H1 (cell line): ENCODE measurements around the gene FBN3. TPM values are rescaled to one million over a fixed set of nuclear protein-coding genes. Genes with fewer than 3 reads are reported as not detected.

ENCODE experiments used
- CTCF ChIA-PET: fragments of 300-600 bp; sonication (Branson Sonifier 250); formaldehyde crosslinking; loops from one replicate; lab custom pipeline; 2021; ENCODE audit not compliant: partially characterized antibody; lab: Charles Lee
- POLR2A ChIA-PET: fragments of 300-600 bp; sonication (Branson Sonifier 250); formaldehyde crosslinking; loops from one replicate; lab custom pipeline; 2021; ENCODE audit warnings: inconsistent platforms; ENCODE audit not compliant: partially characterized antibody; lab: Charles Lee
- DNase-seq, 2 experiments: peaks; one replicate each; pipeline versions ENCODE4 v3.0.0 to v3.0.0-alpha.2; 2010 to 2022; ENCODE audit warnings: low spot score in 2 of 2, low read depth in 1 of 2, mixed read lengths in 1 of 2
- FAIRE-seq: peaks from 2 replicates; lab custom pipeline; 2011; peaks lifted over from hg19 to GRCh38; lab: Jason Lieb, UNC
- H2AFZ ChIP-seq: 2 replicates; pipeline ENCODE4 v1.8.1; 2012; ENCODE audit warnings: low read length, inconsistent platforms
- H2AK5ac ChIP-seq: 2 replicates; pipeline ENCODE4 v1.6.1; 2013; ENCODE audit warnings: low read depth, low read length
- H2BK120ac ChIP-seq: replicated peaks from 2 replicates; pipeline ENCODE3; 2013; ENCODE audit warnings: low read depth, low read length, inconsistent platforms
- H2BK12ac ChIP-seq: 2 replicates; pipeline ENCODE4 v1.6.1; 2013; ENCODE audit warnings: low read depth, low read length
- H2BK15ac ChIP-seq: 2 replicates; pipeline ENCODE4 v1.6.1; 2013; ENCODE audit warnings: low read length
- H2BK20ac ChIP-seq: 2 replicates; pipeline ENCODE4 v1.6.1; 2013; ENCODE audit warnings: low read length
- H2BK5ac ChIP-seq: 2 replicates; pipeline ENCODE4 v1.6.1; 2013; ENCODE audit warnings: low read depth, low read length
- H3K14ac ChIP-seq: 2 replicates; pipeline ENCODE4 v1.6.1; 2013; ENCODE audit warnings: inconsistent platforms; ENCODE audit not compliant: insufficient read length
- H3K18ac ChIP-seq: 2 replicates; pipeline ENCODE4 v1.6.1; 2013; ENCODE audit warnings: low read length; ENCODE audit errors: extremely low read depth
- H3K23ac ChIP-seq: 2 replicates; pipeline ENCODE4 v1.6.1; 2013; ENCODE audit warnings: inconsistent platforms; ENCODE audit not compliant: insufficient read length
- H3K23me2 ChIP-seq: 2 replicates; pipeline ENCODE4 v1.6.1; 2013; ENCODE audit warnings: low read depth, low read length
- H3K27ac ChIP-seq: 2 replicates; pipeline ENCODE4 v1.6.1; 2011; ENCODE audit warnings: low read depth, low read length, inconsistent platforms
- H3K27me3 ChIP-seq, 4 experiments: replicated peaks in 1 of 4; 1 replicate in 1 of 4; 2 replicates in 3 of 4; pipeline versions ENCODE4 v1.6.1 to v1.8.1; 2011 to 2013; ENCODE audit warnings: low read length in 3 of 4, mild to moderate bottlenecking in 3 of 4, inconsistent platforms in 2 of 4, mixed read lengths in 2 of 4, moderate library complexity in 1 of 4; ENCODE audit not compliant: control insufficient read depth in 3 of 4, insufficient read depth in 3 of 4; ENCODE audit errors: extremely low read depth in 1 of 4
- H3K36me3 ChIP-seq, 4 experiments: 2 replicates each; pipeline versions ENCODE4 v1.6.1 to v1.8.1; 2011 to 2013; ENCODE audit warnings: mild to moderate bottlenecking in 4 of 4, low read length in 3 of 4, moderate library complexity in 2 of 4, control low read depth in 1 of 4, inconsistent platforms in 1 of 4; ENCODE audit not compliant: insufficient read depth in 4 of 4, control insufficient read depth in 2 of 4
- H3K4ac ChIP-seq: replicated peaks from 2 replicates; pipeline ENCODE3; 2013; ENCODE audit warnings: low read length, low read depth, mixed read lengths, inconsistent platforms; ENCODE audit not compliant: insufficient read length
- H3K4me1 ChIP-seq, 4 experiments: replicated peaks in 1 of 4; 1 replicate in 1 of 4; 2 replicates in 3 of 4; pipeline versions ENCODE4 v1.6.1 to v1.8.1; 2011 to 2013; ENCODE audit warnings: low read length in 3 of 4, inconsistent platforms in 2 of 4, mixed read lengths in 1 of 4; ENCODE audit not compliant: insufficient read depth in 4 of 4, control insufficient read depth in 3 of 4
- H3K4me2 ChIP-seq, 2 experiments: 2 replicates each; pipeline versions ENCODE4 v1.6.1 to v1.8.1; 2011 to 2013; ENCODE audit warnings: low read depth in 2 of 2, low read length in 2 of 2, control low read depth in 1 of 2, inconsistent platforms in 1 of 2, mild to moderate bottlenecking in 1 of 2; ENCODE audit not compliant: insufficient read depth in 1 of 2
- H3K4me3 ChIP-seq, 4 experiments: fragments of 200-600, 300-600 bp in 1 of 4; sonication (generic), shearing (Covaris generic), sonication (Bioruptor Twin) in 1 of 4; 2 replicates each; pipeline versions ENCODE4 v1.5.1 to v1.8.1; 2011 to 2016; ENCODE audit warnings: low read length in 4 of 4, low read depth in 3 of 4, control low read depth in 2 of 4, inconsistent platforms in 2 of 4, mild to moderate bottlenecking in 2 of 4, mixed read lengths in 1 of 4, moderate library complexity in 1 of 4; ENCODE audit not compliant: insufficient read depth in 2 of 4; ENCODE audit errors: extremely low read depth in 1 of 4
- H3K56ac ChIP-seq: replicated peaks from 2 replicates; pipeline ENCODE3; 2013; ENCODE audit warnings: low read depth, mild to moderate bottlenecking, mixed read lengths, low read length, inconsistent platforms; ENCODE audit not compliant: insufficient read length
- H3K79me1 ChIP-seq: 2 replicates; pipeline ENCODE4 v1.6.1; 2013; ENCODE audit warnings: low read depth, low read length, control low read depth
- H3K79me2 ChIP-seq, 2 experiments: 2 replicates each; pipeline versions ENCODE4 v1.6.1 to v1.8.1; 2012 to 2013; ENCODE audit warnings: low read length in 2 of 2, mild to moderate bottlenecking in 2 of 2, inconsistent platforms in 1 of 2; ENCODE audit not compliant: insufficient read depth in 2 of 2, control insufficient read depth in 1 of 2
- H3K9ac ChIP-seq, 4 experiments: replicated peaks in 1 of 4; 1 replicate in 1 of 4; 2 replicates in 3 of 4; pipeline versions ENCODE4 v1.6.1 to v1.8.1; 2011 to 2013; ENCODE audit warnings: low read depth in 3 of 4, low read length in 3 of 4, control low read depth in 2 of 4, mild to moderate bottlenecking in 2 of 4, moderate library complexity in 2 of 4, inconsistent platforms in 1 of 4; ENCODE audit errors: extremely low read depth in 1 of 4
- H3K9me3 ChIP-seq, 2 experiments: 2 replicates each; pipeline versions ENCODE4 v1.6.1 to v1.8.1; 2012 to 2013; ENCODE audit warnings: mild to moderate bottlenecking in 2 of 2, moderate library complexity in 2 of 2, control low read depth in 1 of 2, inconsistent platforms in 1 of 2, low read depth in 1 of 2, low read length in 1 of 2, mixed read lengths in 1 of 2; ENCODE audit not compliant: insufficient read depth in 2 of 2
- H4K20me1 ChIP-seq, 2 experiments: replicated peaks in 1 of 2; 2 replicates each; pipeline versions ENCODE3 to v1.8.1; 2011 to 2013; ENCODE audit warnings: inconsistent platforms in 2 of 2, low read length in 2 of 2, mild to moderate bottlenecking in 1 of 2; ENCODE audit not compliant: insufficient read depth in 2 of 2, control insufficient read depth in 1 of 2
- H4K5ac ChIP-seq: 2 replicates; pipeline ENCODE4 v1.6.1; 2013; ENCODE audit warnings: low read length, low read depth, mixed read lengths, inconsistent platforms; ENCODE audit not compliant: insufficient read length
- H4K8ac ChIP-seq: 2 replicates; pipeline ENCODE4 v1.8.0; 2013; ENCODE audit warnings: mild to moderate bottlenecking, moderate library complexity, low read length, inconsistent platforms; ENCODE audit not compliant: insufficient read depth; ENCODE audit errors: extremely low read depth
- H4K91ac ChIP-seq: replicated peaks from 2 replicates; pipeline ENCODE3; 2013; ENCODE audit warnings: low read length, mixed read lengths, inconsistent platforms; ENCODE audit not compliant: insufficient read length
- BCL11A ChIP-seq, 2 experiments: IDR thresholded peaks; one replicate each; pipeline ENCODE4 v1.6.1; 2011; ENCODE audit warnings: low read depth in 2 of 2, low read length in 2 of 2, mild to moderate bottlenecking in 2 of 2
- CHD1 ChIP-seq: IDR thresholded peaks from 2 replicates; pipeline ENCODE4 v1.6.1; 2012; ENCODE audit warnings: low read depth, low read length, improper control_type of control experiment
- EP300 ChIP-seq, 2 experiments: IDR thresholded peaks; 1 replicate in 1 of 2; 2 replicates in 1 of 2; pipeline ENCODE4 v1.6.1; 2011 to 2012; ENCODE audit warnings: low read depth in 2 of 2, low read length in 2 of 2, mild to moderate bottlenecking in 2 of 2, borderline replicate concordance in 1 of 2, inconsistent platforms in 1 of 2, moderate library complexity in 1 of 2
- EZH2 ChIP-seq: fragments of 200-600 bp; sonication (generic); IDR thresholded peaks from 2 replicates; pipeline ENCODE4 v1.7.1; 2012; ENCODE audit warnings: low read depth, mild to moderate bottlenecking, moderate library complexity, low read length, inconsistent platforms; ENCODE audit not compliant: severe bottlenecking
- JUND ChIP-seq: IDR thresholded peaks from 2 replicates; pipeline ENCODE4 v1.6.1; 2011; ENCODE audit warnings: mild to moderate bottlenecking, improper control_type of control experiment, low read length
- WGBS, 2 experiments: shearing (Covaris generic) in 1 of 2; methylation state at CpG; one replicate each; pipeline versions ENCODE4 v1.1.6 to v1.1.7; 2013 to 2015; ENCODE audit warnings: low lambda C conversion rate in 2 of 2, mixed read lengths in 2 of 2, inconsistent platforms in 1 of 2, low coverage in 1 of 2, missing lambda C conversion rate in 1 of 2; ENCODE audit not compliant: insufficient replicate concordance in 2 of 2, insufficient coverage in 1 of 2, insufficient read length in 1 of 2; ENCODE audit errors: extremely low coverage in 1 of 2, missing lambda C conversion rate in 1 of 2; 5-methylcytosine and 5-hydroxymethylcytosine counted together
- polyA plus RNA-seq, 7 experiments: library from polyadenylated mRNA; depleted of rRNA in 3 of 7; stranded (reverse) in 5 of 7; unstranded in 2 of 7; fragments of >200 nt in 5 of 7; fragments of 200-250 nt in 2 of 7; gene quantifications; 1 replicate in 5 of 7; 2 replicates in 1 of 7; 4 replicates in 1 of 7; pipeline versions ENCODE4 v1.2.1 to v1.2.3, GENCODE V29; 2011 to 2013; ENCODE audit warnings: missing spikeins in 2 of 7, mixed read lengths in 2 of 7
- total RNA-seq: library from RNA; stranded (reverse); fragmentation: NEBNext Ultra II Directional; extraction: Animal tissue kit (Norgen Biotek cat#: 25700); gene quantifications from 2 replicates; pipeline ENCODE4 v1.2.1, GENCODE V29; 2021

FBN3 gene
- total and polyA plus RNA-seq, 2 of the 8 experiments (the other 6 are each of a cell fraction or from before 2014, with no cell fraction given) = 37.1 to 38.7 TPM

GRCh38 chr19:8054169-8054568, 95.2 kb downstream of the FBN3 start:
- H2AFZ ChIP-seq = no peak overlapping the region
- no peak overlapping the region for H4K8ac ChIP-seq
- TF ChIP-seq EZH2 (no peak), BCL11A (IDR thresholded peaks at IDR 0.05; ENCODE audit: low read depth in 2 of 2, low read length in 2 of 2) (no peak), EP300 (IDR thresholded peaks at IDR 0.05; ENCODE audit: borderline replicate concordance in 1 of 2, low read depth in 2 of 2, low read length in 2 of 2) (no peak), JUND (no peak), CHD1 (no peak)

More at GRCh38 chr19:8054169-8054568, 95.2 kb downstream of the FBN3 start:
- no peak overlapping the region for H3K4me3 ChIP-seq
- peak overlapping the region in 1 of 2 experiments; percentile 18; a peak in 1 of 4 replicates for H3K4me2 ChIP-seq
- H3K23ac ChIP-seq = no peak overlapping the region
- H3K14ac ChIP-seq = no peak overlapping the region
- no peak overlapping the region for H2AK5ac ChIP-seq
- no peaks in the 10 kb centered on the region for H3K79me1 ChIP-seq
- H3K56ac ChIP-seq = no peak overlapping the region
- no peaks in the 10 kb centered on the region; the same call in 1 of the 2 replicates for H3K23me2 ChIP-seq
- no peaks in the 10 kb centered on the region for H3K9me3 ChIP-seq
- FAIRE-seq (no peak), DNase-seq (no peak)
- no peak overlapping the region for H2BK5ac ChIP-seq
- ChIA-PET POLR2A (interaction anchor here (0.6 to 2.8 kb wide), 3 partner anchors 14 to 361 kb away, joined by 3 to 8 read pairs (median 3); no protein-coding TSS in a partner anchor), CTCF (interaction anchor here (0.6 to 4.8 kb wide), 7 partner anchors 14 to 69 kb away, joined by 3 to 39 read pairs (median 3); no protein-coding TSS in a partner anchor)
- no peak overlapping the region for H4K91ac ChIP-seq
- H4K5ac ChIP-seq = no peak overlapping the region
- peak overlapping the region; percentile 7 for H3K18ac ChIP-seq
- H2BK12ac ChIP-seq = no peak overlapping the region
- H3K4ac ChIP-seq = no peak overlapping the region
- H2BK20ac ChIP-seq = no peak overlapping the region
- H3K27me3 ChIP-seq = peaks cover 0 to 5% (median 2%) of the 10 kb centered on the region in 4 experiments; a peak in 4 of 7 replicates
- no peak overlapping the region for H2BK15ac ChIP-seq
- H3K4me1 ChIP-seq = peaks cover 2 to 18% (median 7%) of the 10 kb centered on the region in 4 experiments; a peak in 6 of 7 replicates
- no peaks in the 10 kb centered on the region for H4K20me1 ChIP-seq
- H3K27ac ChIP-seq = no peak overlapping the region
- H3K9ac ChIP-seq = no peak overlapping the region
- H3K79me2 ChIP-seq = no peaks in the 10 kb centered on the region
- 70% methylated on average over 9 of the region's 9 CpGs; no CpG with 5 or more reads in 1 of the 2 experiments for WGBS, 2 experiments
- no peak overlapping the region for H2BK120ac ChIP-seq
- H3K36me3 ChIP-seq = no peaks in the 10 kb centered on the region
